ENCODE measurements around the gene NAV2. TPM values are rescaled to one million over a fixed set of nuclear protein-coding genes. Genes with fewer than 3 reads are reported as not detected.

NAV2 gene
- polyA plus RNA-seq, 1 donor from 2014 or later, result 3.0 TPM

- no peaks in the 10 kb centered on the region for H4K20me1 ChIP-seq (ENCODE audit: insufficient read depth)
- H3K9ac ChIP-seq (ENCODE audit: low read length), result no peak overlapping the region
- H3K27ac ChIP-seq (ENCODE audit: low read length), result no peak overlapping the region
- H3K79me2 ChIP-seq (replicated peaks; ENCODE audit: insufficient read depth, low read length), result no peaks in the 10 kb centered on the region
- no peaks in the 10 kb centered on the region for H3K27me3 ChIP-seq (ENCODE audit: insufficient read depth, low read depth, low read length)
- H3K36me3 ChIP-seq (ENCODE audit: insufficient read depth, low read length), result no peaks in the 10 kb centered on the region
- no peaks in the 10 kb centered on the region for H3K9me2 ChIP-seq (ENCODE audit: insufficient read depth, low read length)
- H3K4me2 ChIP-seq (ENCODE audit: low read length), result no peak overlapping the region
- H2AFZ ChIP-seq (ENCODE audit: low read depth, low read length), result no peak overlapping the region
- no peak for TF ChIP-seq RAD21 (conservative IDR thresholded peaks at IDR 0.05)
- no peaks in the 10 kb centered on the region for H3F3A ChIP-seq (ENCODE audit: insufficient read depth, low read length, poor library complexity, severe bottlenecking)
- H3K4me3 ChIP-seq (ENCODE audit: low read length), result no peak overlapping the region
- H3K9me3 ChIP-seq (ENCODE audit: low read length), result no peaks in the 10 kb centered on the region
These were observed 20.7 kb upstream of the NAV2 start for GRCh38 chr11:19691815-19692500.

DNA sequence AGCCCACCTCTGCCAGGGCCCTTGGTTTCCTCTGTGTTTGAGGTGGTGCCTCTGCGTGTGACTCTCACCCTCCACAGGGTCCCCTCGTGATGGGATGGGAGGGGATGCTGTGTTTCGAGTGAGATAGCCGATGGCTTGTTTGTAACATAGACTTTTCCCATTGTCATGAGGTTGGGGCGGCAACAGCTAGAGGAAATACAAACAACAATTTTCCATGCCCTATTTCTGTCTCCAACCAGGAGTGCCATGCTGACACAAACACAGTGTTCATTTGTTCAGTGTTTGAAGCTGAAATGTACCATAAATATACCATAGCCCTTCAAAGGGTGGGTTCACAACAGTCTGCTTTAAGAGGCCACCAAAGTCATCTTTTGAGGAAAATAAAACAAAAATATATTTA is 19.5 kb upstream of the NAV2 start:
- Histone ChIP-seq H3K9me2 (ENCODE audit: insufficient read depth, low read length) (no peaks in the 10 kb centered on the region), H3K79me2 (replicated peaks; ENCODE audit: insufficient read depth, low read length) (no peaks in the 10 kb centered on the region), H3K27ac (ENCODE audit: low read length) (no peak overlapping the region), H4K20me1 (ENCODE audit: insufficient read depth) (no peaks in the 10 kb centered on the region), H3K9ac (ENCODE audit: low read length) (no peak overlapping the region), H3K36me3 (ENCODE audit: insufficient read depth, low read length) (no peaks in the 10 kb centered on the region), H3K9me3 (ENCODE audit: low read length) (no peaks in the 10 kb centered on the region), H3K4me3 (ENCODE audit: low read length) (no peak overlapping the region), H2AFZ (ENCODE audit: low read depth, low read length) (no peak overlapping the region), H3F3A (ENCODE audit: insufficient read depth, low read length, poor library complexity, severe bottlenecking) (no peaks in the 10 kb centered on the region), H3K4me2 (ENCODE audit: low read length) (no peak overlapping the region), H3K27me3 (ENCODE audit: insufficient read depth, low read depth, low read length) (no peaks in the 10 kb centered on the region)
- TF ChIP-seq REST (IDR thresholded peaks at IDR 0.05; ENCODE audit: borderline replicate concordance) (no peak), MXI1 (conservative IDR thresholded peaks at IDR 0.05; ENCODE audit: poor library complexity, severe bottlenecking) (no peak)

GRCh38 chr11:19694796-19695345 is 17.8 kb upstream of the NAV2 start:
- Histone ChIP-seq H3K27me3 (ENCODE audit: insufficient read depth, low read depth, low read length) (no peaks in the 10 kb centered on the region), H4K20me1 (ENCODE audit: insufficient read depth) (no peaks in the 10 kb centered on the region), H3K9me3 (ENCODE audit: low read length) (no peaks in the 10 kb centered on the region), H3K4me3 (ENCODE audit: low read length) (no peak overlapping the region), H3F3A (ENCODE audit: insufficient read depth, low read length, poor library complexity, severe bottlenecking) (no peaks in the 10 kb centered on the region), H3K27ac (ENCODE audit: low read length) (no peak overlapping the region), H3K9me2 (ENCODE audit: insufficient read depth, low read length) (no peaks in the 10 kb centered on the region), H2AFZ (ENCODE audit: low read depth, low read length) (no peak overlapping the region), H3K79me2 (replicated peaks; ENCODE audit: insufficient read depth, low read length) (no peaks in the 10 kb centered on the region), H3K36me3 (ENCODE audit: insufficient read depth, low read length) (no peaks in the 10 kb centered on the region), H3K4me2 (ENCODE audit: low read length) (no peak overlapping the region), H3K9ac (ENCODE audit: low read length) (no peak overlapping the region)
- TF ChIP-seq RAD21 (conservative IDR thresholded peaks at IDR 0.05), result no peak
- TF ChIP-seq EP300 (conservative IDR thresholded peaks at IDR 0.05; ENCODE audit: poor library complexity, severe bottlenecking), result no peak
- no peak for TF ChIP-seq MXI1 (conservative IDR thresholded peaks at IDR 0.05; ENCODE audit: poor library complexity, severe bottlenecking)
- TF ChIP-seq POLR2AphosphoS5 (IDR thresholded peaks at IDR 0.05), result no peak
- TF ChIP-seq, protein P1, sequence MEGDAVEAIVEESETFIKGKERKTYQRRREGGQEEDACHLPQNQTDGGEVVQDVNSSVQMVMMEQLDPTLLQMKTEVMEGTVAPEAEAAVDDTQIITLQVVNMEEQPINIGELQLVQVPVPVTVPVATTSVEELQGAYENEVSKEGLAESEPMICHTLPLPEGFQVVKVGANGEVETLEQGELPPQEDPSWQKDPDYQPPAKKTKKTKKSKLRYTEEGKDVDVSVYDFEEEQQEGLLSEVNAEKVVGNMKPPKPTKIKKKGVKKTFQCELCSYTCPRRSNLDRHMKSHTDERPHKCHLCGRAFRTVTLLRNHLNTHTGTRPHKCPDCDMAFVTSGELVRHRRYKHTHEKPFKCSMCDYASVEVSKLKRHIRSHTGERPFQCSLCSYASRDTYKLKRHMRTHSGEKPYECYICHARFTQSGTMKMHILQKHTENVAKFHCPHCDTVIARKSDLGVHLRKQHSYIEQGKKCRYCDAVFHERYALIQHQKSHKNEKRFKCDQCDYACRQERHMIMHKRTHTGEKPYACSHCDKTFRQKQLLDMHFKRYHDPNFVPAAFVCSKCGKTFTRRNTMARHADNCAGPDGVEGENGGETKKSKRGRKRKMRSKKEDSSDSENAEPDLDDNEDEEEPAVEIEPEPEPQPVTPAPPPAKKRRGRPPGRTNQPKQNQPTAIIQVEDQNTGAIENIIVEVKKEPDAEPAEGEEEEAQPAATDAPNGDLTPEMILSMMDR (IDR thresholded peaks at IDR 0.05; ENCODE audit: poor library complexity, severe bottlenecking), result no peak
- TF ChIP-seq TAF1 (IDR thresholded peaks at IDR 0.05; ENCODE audit: low read depth), result no peak
- no peak for TF ChIP-seq EZH2 (IDR thresholded peaks at IDR 0.05; ENCODE audit: borderline replicate concordance, insufficient read depth, low read length, poor library complexity, severe bottlenecking)
- no peak for TF ChIP-seq SMC3 (conservative IDR thresholded peaks at IDR 0.05; ENCODE audit: poor library complexity)
- no peak for TF ChIP-seq REST (IDR thresholded peaks at IDR 0.05; ENCODE audit: borderline replicate concordance)

Data from neural cell (in vitro differentiated cells).